KBM-7 (cell line): ENCODE data around the gene PFKP.
A peak's percentile ranks its signal among the peaks of the same experiment; 100 is the strongest.
"Not testable (repeated sequence)": the region's sequence is repeated elsewhere in the genome, so short reads cannot be mapped to it uniquely, and the experiment has no call there.

Experiments used
- DNase-seq: peaks from one replicate; pipeline ENCODE4 v3.0.0-alpha.2; 2015
- in situ Hi-C: fragments of 300-500 bp; cut with MboI; formaldehyde crosslinking; loops from 2 replicates; pipeline ENCODE4 v1.14.3; 2020; ENCODE audit warnings: low sequenced_read_pairs, low pct_unique_long_range_greater_than_20kb, mixed read lengths

Gene PFKP

DNA sequence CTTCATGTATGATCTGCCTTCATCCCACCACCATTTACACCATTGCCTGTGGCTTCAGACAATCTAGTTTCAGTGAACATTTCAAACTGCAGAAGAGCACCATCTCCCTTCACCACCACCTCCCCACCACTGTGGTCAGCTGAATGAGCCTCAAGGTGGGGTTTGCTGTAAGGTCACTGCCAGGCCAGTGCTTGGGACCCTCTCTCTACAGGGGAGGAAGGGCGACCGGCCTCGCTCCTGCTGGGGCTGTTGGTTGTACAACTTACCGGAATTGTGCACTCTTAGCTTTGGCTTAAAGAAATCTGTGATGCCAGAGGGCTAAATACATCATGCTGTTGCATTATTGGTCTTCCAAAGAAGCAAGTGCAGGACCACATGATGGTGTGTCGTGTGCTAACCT is 26.6 kb downstream of the PFKP start:
- in situ Hi-C loops: no loop called here
- no peak for DNase-seq

DNA sequence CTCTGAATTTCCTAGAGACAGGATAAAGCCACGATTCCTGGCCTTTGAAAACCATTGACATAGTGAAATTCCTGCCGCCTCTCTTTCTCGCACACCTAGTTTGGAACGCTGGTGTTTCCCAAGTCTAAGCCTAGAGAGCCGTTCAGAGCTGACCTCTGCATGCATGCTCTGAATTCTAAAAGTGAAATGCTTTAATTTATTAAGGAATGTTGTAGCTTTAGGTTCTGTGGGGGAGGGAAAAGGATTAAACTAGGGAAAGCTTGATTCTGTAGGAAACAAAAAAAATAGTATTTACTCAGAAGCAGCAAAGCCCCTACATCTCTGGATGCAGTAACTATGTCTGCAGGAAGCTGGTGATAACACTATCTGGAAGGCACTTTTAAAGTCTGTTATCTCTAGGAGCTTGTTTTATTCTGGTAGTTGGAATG is 27.3 kb downstream of the PFKP start:
- in situ Hi-C loops: no loop called here
- no peak for DNase-seq

DNA sequence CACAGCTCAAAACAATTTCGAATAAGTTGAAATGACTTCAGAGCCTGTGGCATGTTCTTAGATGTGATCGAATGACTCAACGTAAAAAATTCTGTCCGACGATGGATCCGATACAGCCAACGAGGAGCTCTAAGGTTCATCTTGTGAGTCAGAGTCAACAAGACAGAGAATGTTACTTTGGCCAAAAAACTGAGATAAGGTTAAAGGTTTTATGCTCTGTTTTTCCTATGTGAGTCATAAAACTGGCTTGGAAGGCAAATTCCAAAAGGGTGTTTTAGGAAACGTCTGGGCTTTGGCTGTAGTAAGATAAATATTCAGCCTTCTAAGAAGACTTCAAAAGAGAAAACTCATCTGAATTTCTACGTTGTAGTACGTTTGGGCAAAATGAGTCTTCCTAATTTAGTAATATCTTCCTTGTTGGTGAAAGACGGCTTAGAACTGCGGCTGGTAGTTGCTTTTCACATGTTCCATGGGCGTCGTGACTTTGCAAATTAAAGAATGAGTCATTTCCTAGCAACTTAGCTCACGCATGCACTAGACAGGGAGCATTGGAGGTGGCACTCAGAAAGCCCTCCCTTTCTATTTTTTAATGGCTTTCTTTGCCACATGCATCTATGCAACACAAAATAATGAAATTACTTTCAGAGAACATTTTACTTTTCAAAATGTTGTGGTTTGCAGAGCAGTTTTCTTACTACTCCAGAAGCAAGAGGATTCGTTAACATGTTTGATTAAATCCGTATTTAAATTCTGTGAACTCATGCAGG is 28.2 kb downstream of the PFKP start:
- in situ Hi-C loops: no loop called here
- DNase-seq: peak; percentile 86

DNA sequence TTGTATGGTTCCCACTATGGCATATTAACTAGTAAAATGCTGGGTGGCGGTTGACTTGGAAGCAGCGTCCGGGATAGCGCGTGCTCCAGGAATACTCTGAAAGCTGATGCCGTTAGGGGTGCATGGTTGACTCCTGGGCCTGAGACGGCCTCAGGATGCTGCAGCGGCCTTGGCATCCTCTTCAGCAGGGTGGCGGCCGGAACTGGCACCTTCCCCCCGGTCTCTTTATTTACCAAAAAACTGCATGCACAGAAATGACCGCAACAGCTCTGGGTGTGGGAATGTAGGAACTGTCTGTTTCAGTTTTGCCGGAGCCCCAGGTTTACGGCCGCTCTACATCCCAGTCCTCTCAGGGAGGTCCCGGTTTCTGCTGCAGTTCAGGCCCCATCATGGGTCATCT is 28.8 kb downstream of the PFKP start:
- in situ Hi-C loops: no loop called here
- no peak for DNase-seq

DNA sequence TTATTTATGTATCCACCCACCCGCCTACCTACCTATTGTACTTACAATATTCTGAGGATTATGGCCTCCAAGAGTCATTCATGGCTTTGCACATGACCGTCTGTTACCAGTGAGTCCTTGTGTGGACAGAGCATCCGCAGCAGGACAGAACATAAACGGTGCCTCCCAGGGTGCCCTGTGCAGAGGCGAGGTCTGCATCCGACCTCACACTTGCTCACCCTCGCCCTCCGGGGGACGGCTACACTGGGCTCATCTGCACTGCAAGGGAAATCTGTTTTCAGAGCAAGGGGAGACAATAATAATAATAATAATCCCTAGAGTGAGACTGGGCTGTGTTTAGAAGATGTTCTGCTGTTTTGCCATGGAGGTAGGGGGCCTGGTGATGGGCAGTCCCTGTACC is 29.8 kb downstream of the PFKP start:
- no peak for DNase-seq
- in situ Hi-C loops: no loop called here

DNA sequence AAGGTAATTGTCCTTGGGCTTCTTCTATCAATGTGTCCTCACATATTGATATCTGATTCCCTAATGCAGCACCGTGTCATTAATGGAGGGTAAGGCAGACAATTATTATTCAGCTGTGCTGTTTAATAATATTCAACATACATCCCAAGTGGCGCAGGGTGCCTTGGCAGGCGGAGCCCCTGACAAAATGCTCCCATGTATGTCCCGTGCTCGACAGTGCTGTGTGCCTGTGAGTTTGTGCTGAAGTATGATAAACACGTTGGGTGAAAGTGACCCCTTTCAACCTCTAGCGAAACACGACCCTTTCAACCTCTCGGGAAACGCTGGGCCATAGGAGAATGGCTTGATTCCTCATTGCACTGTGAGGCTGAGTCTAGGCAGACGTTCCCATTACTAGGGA is 31.3 kb downstream of the PFKP start:
- in situ Hi-C loops: no loop called here
- DNase-seq: no peak

DNA sequence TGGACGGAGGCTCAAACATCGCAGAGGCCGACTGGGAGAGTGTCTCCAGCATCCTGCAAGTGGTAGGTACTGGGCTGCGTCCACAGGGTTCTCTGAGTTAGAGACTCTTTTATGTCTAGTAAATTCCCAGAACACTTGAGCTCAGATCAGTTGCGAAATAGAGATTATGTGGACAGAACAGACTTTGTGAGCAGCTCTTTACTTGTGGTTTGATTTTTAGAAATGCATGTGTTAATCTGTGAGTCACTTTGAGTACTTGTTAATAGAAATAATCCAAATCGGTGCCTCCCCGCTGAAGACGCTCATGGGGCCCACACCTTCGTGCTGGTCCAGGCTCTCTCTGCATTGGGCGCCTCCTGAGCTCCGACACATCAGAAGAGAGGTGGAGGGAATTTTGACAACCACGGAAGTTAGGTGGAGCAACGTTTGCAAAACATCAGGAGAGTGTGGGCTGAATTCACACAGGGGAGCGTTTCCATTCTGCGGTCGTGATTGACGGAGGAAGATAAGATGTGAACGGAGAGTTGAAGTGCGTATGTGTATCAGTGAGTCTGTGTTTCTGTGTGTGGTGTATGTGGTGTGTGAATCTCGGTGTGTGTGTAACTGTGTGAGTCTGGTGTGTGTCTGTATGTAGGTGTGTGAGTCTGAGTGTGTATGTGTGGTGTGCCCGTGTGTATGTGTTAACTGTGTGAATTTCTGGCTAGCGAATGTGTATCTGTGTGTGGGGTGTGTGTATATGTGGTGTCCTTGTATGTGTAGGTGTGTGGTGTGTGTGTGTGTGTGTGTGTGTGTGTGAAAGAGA is 32.1 kb downstream of the PFKP start:
- DNase-seq: no peak
- in situ Hi-C loops: no loop called here

DNA sequence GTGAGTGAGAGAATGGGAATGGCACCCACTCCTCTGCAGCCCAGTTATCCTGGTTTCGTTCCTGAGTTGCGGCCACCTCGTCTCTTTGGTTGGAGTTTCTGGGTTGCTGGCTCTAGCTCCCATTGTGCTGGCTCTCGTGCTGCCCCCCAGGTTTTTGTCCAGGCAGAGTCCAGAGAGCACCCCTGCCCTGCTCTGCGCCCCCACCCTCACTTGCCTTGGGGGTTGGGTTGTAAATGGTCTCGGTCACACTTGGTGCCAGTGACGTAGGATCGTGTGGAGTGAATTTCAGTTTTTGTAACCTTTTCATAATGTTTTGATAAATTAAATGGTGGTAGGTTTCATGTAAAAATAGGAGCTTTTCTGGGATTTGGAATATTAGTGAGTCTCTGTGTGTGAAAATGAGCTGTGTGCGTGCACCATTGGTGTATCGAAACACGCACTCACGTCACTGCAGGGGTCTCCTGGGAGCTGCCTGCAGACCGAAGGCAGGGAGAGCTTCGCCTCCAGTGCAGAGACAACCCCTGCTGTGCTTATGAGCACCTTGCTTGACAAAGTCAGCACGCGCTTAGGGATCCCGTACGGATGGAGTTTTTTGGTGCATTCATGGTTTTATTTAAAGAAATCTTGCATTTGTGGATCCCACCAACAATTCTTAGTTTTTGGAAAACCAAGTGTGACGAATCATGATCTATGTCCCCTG is 32.9 kb downstream of the PFKP start:
- in situ Hi-C loops: no loop called here

DNA sequence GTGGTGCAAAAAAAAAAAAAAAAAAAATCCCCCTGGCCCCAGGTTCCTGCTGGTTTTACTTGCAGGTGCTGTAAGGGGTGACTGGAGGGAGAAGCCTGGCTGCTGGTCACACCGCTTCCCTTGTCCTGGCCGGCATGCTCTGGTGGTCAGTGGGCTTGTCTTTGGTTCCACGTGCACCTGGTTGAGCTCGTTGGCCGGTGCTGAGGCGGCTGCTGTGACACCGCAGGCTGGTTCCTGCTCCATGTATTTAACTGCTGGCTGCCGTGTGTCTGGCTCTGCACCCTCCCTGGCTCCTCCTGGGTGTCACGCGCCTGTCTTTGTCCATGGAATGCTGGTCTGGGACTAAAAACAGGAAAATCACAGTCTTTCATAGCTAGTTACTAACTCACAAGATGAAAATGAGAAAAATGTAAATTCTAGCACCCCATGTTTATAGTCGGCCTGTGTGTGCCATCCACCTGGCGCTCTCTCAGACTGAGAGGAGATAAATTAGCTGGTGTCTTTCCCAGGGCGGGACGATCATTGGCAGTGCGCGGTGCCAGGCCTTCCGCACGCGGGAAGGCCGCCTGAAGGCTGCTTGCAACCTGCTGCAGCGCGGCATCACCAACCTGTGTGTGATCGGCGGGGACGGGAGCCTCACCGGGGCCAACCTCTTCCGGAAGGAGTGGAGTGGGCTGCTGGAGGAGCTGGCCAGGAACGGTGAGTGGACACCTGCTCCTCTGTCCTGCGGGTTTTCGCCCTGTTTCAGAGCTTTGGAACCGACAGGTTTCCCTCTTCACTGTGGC is 33.7 kb downstream of the PFKP start:
- in situ Hi-C loops: no loop called here

More for the DNA sequence above, 32.9 kb downstream of the PFKP start:
- DNase-seq: no peak

DNA sequence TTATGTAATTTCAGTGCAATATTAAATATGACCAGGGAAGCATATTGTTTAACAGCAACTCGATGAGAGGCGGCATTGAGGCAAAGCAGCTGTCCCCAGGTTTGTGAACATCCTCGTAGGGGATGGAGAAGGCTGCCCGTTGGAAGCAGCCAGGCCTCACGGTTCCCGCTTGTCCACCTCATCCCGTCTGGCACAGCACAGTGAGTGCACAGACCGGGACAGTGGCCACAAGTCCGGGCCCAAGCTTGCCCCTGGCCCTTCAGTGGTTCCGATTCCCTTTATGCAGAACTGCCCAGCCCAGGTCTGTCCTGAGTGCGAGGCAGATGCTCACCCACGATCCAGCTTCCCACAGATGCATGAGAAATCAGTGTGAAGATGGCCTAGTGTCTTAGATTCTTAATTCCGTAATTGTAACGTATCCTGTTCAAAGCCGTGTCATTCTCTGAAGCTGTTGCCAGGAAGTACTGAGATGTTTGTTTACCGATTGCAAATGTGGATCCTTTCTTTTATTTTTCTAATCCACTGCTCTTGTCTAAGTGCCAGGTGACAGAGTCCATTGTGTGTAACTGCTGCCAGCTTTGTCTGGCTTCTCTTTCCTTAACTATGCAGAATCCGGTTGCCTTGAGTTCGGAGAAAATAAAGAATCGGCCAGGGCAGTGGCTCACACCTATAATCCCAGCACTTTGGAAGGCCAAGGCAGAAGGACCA is 35.5 kb downstream of the PFKP start:
- no peak for DNase-seq
- in situ Hi-C loops: no loop called here

More for the DNA sequence above, 33.7 kb downstream of the PFKP start:
- DNase-seq: no peak

DNA sequence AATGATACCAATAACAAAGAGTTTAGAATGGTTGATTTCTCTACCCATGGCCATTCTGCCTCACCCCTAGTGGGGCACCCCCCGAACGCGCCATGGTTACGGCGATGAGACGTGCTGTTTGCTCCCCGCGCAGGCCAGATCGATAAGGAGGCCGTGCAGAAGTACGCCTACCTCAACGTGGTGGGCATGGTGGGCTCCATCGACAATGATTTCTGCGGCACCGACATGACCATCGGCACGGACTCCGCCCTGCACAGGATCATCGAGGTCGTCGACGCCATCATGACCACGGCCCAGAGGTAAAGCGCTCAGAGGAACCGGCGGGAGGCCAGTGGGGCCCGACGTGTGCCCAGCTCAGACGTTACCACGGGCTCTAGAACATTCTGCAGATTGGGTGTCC is 36.3 kb downstream of the PFKP start:
- in situ Hi-C loops: no loop called here
- no peak for DNase-seq

DNA sequence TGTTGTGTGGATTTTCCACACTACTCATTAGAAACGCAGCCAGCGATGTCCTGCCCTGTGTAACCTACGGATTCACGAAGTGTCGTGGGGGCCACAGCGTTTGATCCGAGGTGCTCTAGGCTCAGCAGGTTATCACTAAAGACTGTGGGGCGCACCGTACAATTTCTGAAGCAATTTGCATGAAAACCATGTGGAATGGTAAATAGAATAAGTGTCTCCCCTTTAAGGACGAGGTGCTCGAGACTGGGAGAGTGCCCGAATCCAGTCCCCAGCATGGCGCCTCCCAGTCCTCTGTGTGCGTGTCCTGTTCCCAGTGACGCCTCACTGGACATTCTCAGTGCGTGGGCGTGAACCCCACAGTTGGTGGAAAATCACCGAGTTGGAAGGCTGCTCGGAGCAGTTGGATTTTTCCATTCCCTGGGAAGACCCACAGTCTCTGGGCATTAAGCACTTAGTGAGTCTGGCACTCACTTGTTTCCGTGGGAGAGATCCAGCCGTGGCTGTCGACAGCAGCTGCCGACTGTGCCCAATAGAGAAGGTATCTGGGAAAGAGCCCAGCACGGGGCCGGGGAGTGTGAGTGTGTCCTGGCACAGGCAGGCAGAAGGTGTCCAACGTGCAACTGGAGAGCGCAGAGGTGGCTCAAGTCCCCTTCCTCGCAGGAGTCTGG is 37.0 kb downstream of the PFKP start:
- in situ Hi-C loops: no loop called here
- no peak for DNase-seq

DNA sequence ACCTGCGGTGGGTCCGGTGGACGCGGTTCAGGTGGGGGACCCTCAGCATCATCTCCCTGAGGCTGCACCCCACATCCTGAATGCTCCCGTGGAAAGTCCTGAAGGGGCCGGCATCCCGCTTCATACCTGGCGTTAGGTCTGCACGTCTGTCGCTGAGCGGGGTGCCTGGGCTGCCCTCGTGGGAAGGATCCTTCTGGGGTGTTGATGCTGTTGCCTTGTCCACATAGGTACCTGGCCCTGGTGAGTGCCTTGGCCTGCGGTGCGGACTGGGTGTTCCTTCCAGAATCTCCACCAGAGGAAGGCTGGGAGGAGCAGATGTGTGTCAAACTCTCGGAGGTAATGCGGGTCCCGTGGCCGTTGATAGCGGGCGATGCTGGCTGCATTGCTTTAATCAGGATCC is 37.8 kb downstream of the PFKP start:
- in situ Hi-C loops: no loop called here
- no peak for DNase-seq

DNA sequence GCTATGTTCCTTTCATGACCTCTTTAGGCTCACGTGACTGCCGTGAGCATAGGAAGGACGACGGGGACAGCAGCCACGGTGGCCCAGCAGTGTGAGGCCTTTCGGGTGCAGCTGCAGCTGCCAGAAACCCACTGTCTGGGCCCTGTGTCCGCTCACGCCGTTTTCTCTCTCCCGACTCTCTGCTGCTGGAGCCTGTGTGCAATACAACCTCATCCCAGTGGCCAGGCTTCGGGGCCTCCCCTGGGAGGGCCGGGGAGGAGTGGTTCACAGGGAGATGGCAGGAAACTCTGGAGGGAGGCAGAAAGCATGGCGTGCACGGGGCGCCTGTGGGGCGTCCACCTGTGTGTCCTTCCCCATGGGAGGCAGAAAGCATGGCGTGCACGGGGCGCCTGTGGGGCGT is 38.6 kb downstream of the PFKP start:
- in situ Hi-C loops: no loop called here
- DNase-seq: no peak

DNA sequence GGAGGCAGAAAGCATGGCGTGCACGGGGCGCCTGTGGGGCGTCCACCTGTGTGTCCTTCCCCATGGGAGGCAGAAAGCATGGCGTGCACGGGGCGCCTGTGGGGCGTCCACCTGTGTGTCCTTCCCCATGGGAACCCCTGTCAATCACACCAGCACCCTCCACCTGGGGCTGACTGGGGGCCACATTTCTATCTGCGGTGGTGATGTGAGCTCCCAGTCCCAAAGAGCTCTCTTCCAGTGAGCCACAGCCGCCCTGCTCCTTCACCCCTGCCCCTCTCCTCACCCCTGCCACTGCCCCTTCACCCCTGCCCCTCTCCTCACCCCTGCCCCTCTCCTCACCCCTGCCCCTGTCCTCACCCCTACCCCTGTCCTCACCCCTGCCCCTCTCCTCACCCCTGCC is 39.0 kb downstream of the PFKP start:
- in situ Hi-C loops, DNase-seq: not testable (repeated sequence)

DNA sequence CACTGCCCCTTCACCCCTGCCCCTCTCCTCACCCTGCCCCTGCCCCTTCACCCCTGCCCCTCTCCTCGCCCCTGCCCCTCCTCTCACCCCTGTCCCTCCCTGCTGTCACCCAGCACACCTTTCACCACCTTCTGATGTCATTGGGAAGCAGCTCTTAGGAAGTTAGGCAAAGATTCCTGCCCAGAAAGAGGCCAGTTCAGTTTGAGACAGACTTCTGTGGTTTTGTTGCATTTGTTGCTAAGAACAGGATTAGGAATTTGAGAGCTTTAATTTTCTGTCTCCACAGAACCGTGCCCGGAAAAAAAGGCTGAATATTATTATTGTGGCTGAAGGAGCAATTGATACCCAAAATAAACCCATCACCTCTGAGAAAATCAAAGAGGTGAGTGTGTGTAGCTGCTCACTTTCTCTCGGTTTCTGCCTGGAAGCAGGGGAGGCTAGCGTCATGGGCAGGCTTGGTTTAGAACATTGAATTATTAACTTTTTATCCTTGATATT is 39.6 kb downstream of the PFKP start:
- no peak for DNase-seq
- in situ Hi-C loops: no loop called here

DNA sequence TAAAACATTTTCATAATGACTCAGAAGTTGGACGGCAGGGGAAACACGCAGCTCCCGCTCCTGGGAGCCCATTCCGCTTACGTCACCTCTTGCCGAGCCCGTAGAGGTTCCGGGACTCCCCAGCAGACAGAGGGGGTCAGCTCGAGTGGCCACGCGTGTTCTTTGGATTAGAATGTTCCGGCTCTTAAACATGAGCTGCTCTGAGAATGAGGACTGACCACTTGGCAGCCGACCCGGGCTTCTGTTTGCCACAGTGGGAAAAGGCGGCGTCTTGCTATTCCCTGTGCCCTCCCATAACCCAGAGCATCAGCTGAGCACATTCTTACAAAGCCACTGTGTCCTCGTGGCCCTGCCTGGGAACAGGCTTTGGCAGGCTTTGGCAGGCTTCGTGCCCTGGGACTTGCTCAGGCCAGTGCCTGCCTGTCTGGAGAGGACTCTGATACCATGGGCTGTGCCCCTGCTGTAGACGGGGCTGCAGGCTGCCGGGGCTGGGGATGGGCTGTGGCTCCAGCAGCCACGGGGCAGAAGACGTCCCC is 40.1 kb downstream of the PFKP start:
- in situ Hi-C loops: no loop called here
- DNase-seq: no peak

DNA sequence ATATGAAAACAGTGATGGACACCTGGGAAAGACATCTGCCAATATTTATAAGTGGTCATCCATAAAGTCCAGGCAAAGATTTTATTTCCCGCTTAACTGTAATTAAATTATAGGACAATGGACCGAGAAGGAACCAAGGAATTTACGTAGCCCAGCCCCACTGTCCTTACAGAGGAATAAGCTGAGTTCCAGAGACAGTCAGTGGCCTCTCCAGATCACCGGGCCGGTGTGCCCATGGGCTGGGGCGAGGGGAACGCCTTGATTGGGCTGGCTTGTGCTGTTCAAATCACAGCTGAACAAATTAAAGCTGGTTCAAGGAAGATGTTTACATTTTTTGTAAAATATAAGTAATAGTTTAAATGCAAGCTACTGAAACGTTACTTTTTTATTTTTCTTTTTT is 40.7 kb downstream of the PFKP start:
- in situ Hi-C loops: no loop called here
- no peak for DNase-seq
